GM12878 (cell line): ENCODE measurements around the gene RPL7A. TPM values are rescaled to one million over a fixed set of nuclear protein-coding genes. Genes with fewer than 3 reads are reported as not detected.

ENCODE experiments used
- BCLAF1 ChIP-seq: fragments of 450-650 bp; IDR thresholded peaks from 2 replicates; pipeline ENCODE4 v1.6.1; 2017; ENCODE audit warnings: antibody characterized with exemption, mild to moderate bottlenecking, moderate library complexity
- CBFB ChIP-seq: IDR thresholded peaks from 2 replicates; pipeline ENCODE4 v1.6.1; 2016; ENCODE audit warnings: antibody characterized with exemption, low read depth
- CEBPB ChIP-seq, 2 experiments: fragments of 150-350 bp in 1 of 2; IDR thresholded peaks; 2 replicates each; pipeline ENCODE4 v1.6.1; 2012 to 2014; ENCODE audit warnings: low read depth in 2 of 2, low read length in 2 of 2, borderline replicate concordance in 1 of 2, inconsistent platforms in 1 of 2
- CHD1 ChIP-seq: IDR thresholded peaks from 2 replicates; pipeline ENCODE4 v1.6.1; 2012; ENCODE audit warnings: low read depth, low read length, improper control_type of control experiment
- CREB1 ChIP-seq: IDR thresholded peaks from 2 replicates; pipeline ENCODE4 v1.6.1; 2012; ENCODE audit warnings: low read depth, mild to moderate bottlenecking, inconsistent platforms
- CREM ChIP-seq: IDR thresholded peaks from 2 replicates; pipeline ENCODE4 v1.6.1; 2014; ENCODE audit warnings: antibody characterized with exemption, low read depth
- DPF2 ChIP-seq: fragments of 450-650 bp; IDR thresholded peaks from 2 replicates; pipeline ENCODE4 v1.6.1; 2017; ENCODE audit warnings: mild to moderate bottlenecking
- IRF4 ChIP-seq: IDR thresholded peaks from 2 replicates; pipeline ENCODE4 v1.6.1; 2011; ENCODE audit warnings: low read depth, low read length
- KAT2A ChIP-seq: conservative IDR thresholded peaks from 2 replicates; pipeline ENCODE4 v1.6.1; 2011; ENCODE audit warnings: low read depth, low read length; ENCODE audit not compliant: control insufficient read depth
- KLF5 ChIP-seq: fragments of 450-650 bp; IDR thresholded peaks from 2 replicates; pipeline ENCODE4 v1.6.1; 2014; ENCODE audit warnings: mild to moderate bottlenecking; ENCODE audit not compliant: partially characterized antibody
- MTA2 ChIP-seq: fragments of 450-650 bp; IDR thresholded peaks from 2 replicates; pipeline ENCODE4 v1.6.1; 2016; ENCODE audit warnings: low read depth, mild to moderate bottlenecking, moderate library complexity
- POLR2AphosphoS5 ChIP-seq: IDR thresholded peaks from 2 replicates; pipeline ENCODE4 v1.6.1; 2011; ENCODE audit warnings: mild to moderate bottlenecking, low read length, inconsistent platforms
- RAD21 ChIP-seq: IDR thresholded peaks from 2 replicates; pipeline ENCODE4 v1.6.1; 2011; ENCODE audit warnings: mild to moderate bottlenecking, low read depth, low read length, moderate library complexity; ENCODE audit not compliant: insufficient read depth
- RBBP5 ChIP-seq: fragments of 200-600 bp; sonication (generic); conservative IDR thresholded peaks from 2 replicates; pipeline ENCODE4 v1.6.1; 2016
- RFX5 ChIP-seq: IDR thresholded peaks from 2 replicates; pipeline ENCODE4 v1.6.1; 2011; ENCODE audit warnings: low read depth, low read length, improper control_type of control experiment
- STAT1 ChIP-seq: fragments of 450-650 bp; conservative IDR thresholded peaks from 2 replicates; pipeline ENCODE4 v1.6.1; 2014; ENCODE audit warnings: antibody characterized with exemption, mild to moderate bottlenecking
- TAF1 ChIP-seq: IDR thresholded peaks from 2 replicates; pipeline ENCODE4 v1.6.1; 2011; ENCODE audit warnings: mild to moderate bottlenecking, low read depth, low read length, borderline replicate concordance
- TCF12 ChIP-seq: IDR thresholded peaks from 2 replicates; pipeline ENCODE4 v1.6.1; 2011; ENCODE audit warnings: low read depth, mild to moderate bottlenecking, low read length
- polyA plus RNA-seq, 11 experiments: library from polyadenylated mRNA; depleted of rRNA in 4 of 11; unstranded in 6 of 11; stranded (reverse) in 5 of 11; fragments of >200 nt; fragmentation: Nextera tagmentation in 4 of 11; fragmentation: Illumina TruSeq in 1 of 11; extraction: Ambion mirVana in 4 of 11; extraction: Trizol in 1 of 11; gene quantifications; 1 replicate in 1 of 11; 2 replicates in 10 of 11; pipeline versions ENCODE4 v1.2.1 to v1.2.3, GENCODE V29; 2011 to 2016; ENCODE audit warnings: inconsistent platforms in 2 of 11, missing spikeins in 2 of 11, low read depth in 1 of 11
- total RNA-seq, 4 experiments: library from RNA; depleted of rRNA in 3 of 4; stranded (reverse); fragments of >200 nt in 3 of 4; fragmentation: Illumina TruSeq in 1 of 4; extraction: Trizol in 1 of 4; gene quantifications; 2 replicates each; pipeline versions ENCODE4 v1.2.1 to v1.2.3, GENCODE V29; 2013 to 2021
- TF ChIP-seq, protein P1 (sequence below): fragments of 450-650 bp; IDR thresholded peaks from 2 replicates; pipeline ENCODE4 v1.6.1; 2016; ENCODE audit warnings: mild to moderate bottlenecking, moderate library complexity, borderline replicate concordance
- TF ChIP-seq, protein P2 (sequence below): IDR thresholded peaks from 2 replicates; pipeline ENCODE4 v1.6.1; 2011; ENCODE audit warnings: borderline replicate concordance, low read depth, mild to moderate bottlenecking, moderate library complexity, low read length; ENCODE audit not compliant: insufficient read depth, poor library complexity, severe bottlenecking
- TF ChIP-seq, protein P3 (sequence below): fragments of 450-650 bp; IDR thresholded peaks from 2 replicates; pipeline ENCODE4 v1.6.1; 2016; ENCODE audit warnings: mild to moderate bottlenecking

Gene RPL7A
- total and polyA plus RNA-seq, 10 of the 15 experiments (the other 5 are each of a cell fraction or from before 2014, with no cell fraction given) = 917 to 5,193 (median 3,326) TPM

DNA sequence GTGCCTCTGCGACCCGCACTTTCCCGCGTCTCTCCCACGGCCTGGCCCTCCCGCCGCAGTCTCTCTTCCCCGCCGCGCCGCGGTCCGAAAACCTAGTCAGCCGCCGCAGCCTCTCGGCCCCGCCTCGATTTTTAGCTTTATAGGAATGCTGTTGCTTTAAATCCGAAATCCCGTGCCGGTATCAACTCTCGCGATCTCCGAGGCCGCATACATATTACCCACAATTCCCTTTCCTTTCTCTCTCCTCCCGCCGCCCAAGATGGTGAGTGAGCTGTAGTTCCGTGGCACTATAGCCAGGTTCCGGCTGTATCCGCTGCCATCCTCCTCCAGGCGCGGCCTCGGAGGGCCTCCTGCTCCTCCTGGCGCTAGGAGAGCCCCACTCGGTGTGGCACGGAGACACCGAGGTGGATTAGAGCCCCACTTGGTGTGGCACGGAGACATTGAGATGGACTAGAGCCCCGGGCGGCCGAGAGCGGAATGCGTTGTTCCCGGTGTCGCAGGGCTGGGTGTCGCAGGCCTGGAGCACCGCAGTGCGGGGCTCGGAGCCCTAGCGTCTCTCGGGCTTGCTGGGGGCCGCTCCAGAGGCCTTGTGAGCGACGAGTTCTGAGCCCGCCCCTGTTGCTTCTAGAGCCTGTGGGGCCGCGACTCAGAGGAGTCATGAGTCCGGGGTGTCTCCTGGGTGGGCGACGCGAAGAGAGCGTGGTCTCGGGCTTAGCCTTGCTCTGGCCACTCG, at the start of gene RPL7A, which contains the start of gene MED22 (continued):
- TF ChIP-seq, protein P1, sequence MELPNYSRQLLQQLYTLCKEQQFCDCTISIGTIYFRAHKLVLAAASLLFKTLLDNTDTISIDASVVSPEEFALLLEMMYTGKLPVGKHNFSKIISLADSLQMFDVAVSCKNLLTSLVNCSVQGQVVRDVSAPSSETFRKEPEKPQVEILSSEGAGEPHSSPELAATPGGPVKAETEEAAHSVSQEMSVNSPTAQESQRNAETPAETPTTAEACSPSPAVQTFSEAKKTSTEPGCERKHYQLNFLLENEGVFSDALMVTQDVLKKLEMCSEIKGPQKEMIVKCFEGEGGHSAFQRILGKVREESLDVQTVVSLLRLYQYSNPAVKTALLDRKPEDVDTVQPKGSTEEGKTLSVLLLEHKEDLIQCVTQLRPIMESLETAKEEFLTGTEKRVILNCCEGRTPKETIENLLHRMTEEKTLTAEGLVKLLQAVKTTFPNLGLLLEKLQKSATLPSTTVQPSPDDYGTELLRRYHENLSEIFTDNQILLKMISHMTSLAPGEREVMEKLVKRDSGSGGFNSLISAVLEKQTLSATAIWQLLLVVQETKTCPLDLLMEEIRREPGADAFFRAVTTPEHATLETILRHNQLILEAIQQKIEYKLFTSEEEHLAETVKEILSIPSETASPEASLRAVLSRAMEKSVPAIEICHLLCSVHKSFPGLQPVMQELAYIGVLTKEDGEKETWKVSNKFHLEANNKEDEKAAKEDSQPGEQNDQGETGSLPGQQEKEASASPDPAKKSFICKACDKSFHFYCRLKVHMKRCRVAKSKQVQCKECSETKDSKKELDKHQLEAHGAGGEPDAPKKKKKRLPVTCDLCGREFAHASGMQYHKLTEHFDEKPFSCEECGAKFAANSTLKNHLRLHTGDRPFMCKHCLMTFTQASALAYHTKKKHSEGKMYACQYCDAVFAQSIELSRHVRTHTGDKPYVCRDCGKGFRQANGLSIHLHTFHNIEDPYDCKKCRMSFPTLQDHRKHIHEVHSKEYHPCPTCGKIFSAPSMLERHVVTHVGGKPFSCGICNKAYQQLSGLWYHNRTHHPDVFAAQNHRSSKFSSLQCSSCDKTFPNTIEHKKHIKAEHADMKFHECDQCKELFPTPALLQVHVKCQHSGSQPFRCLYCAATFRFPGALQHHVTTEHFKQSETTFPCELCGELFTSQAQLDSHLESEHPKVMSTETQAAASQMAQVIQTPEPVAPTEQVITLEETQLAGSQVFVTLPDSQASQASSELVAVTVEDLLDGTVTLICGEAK = peak; percentile 72; the same call in 1 of the 2 replicates
- TF ChIP-seq CREM (peak; percentile 57; the same call in 1 of the 2 replicates), CBFB (peak; percentile 99; the same call in 1 of the 2 replicates), DPF2 (0 out of 2 replicates have a peak, but pooled peaks have one; percentile 50), MTA2 (no peak), RBBP5 (peak; percentile 99), RFX5 (no peak), TCF12 (peak; percentile 83; the same call in 1 of the 2 replicates), KAT2A (peak; percentile 58; the same call in 1 of the 2 replicates), TAF1 (peak; percentile 100), KLF5 (peak; percentile 93), CEBPB (IDR thresholded peaks at IDR 0.05; ENCODE audit: borderline replicate concordance in 1 of 2, low read depth in 2 of 2, low read length in 2 of 2) (no peak), RAD21 (no peak), IRF4 (peak; percentile 57; the same call in 1 of the 2 replicates), BCLAF1 (no peak), POLR2AphosphoS5 (peak; percentile 100), CREB1 (peak; percentile 61), STAT1 (peak; percentile 93; the same call in 1 of the 2 replicates), CHD1 (peak; percentile 90)
- TF ChIP-seq, protein P2, sequence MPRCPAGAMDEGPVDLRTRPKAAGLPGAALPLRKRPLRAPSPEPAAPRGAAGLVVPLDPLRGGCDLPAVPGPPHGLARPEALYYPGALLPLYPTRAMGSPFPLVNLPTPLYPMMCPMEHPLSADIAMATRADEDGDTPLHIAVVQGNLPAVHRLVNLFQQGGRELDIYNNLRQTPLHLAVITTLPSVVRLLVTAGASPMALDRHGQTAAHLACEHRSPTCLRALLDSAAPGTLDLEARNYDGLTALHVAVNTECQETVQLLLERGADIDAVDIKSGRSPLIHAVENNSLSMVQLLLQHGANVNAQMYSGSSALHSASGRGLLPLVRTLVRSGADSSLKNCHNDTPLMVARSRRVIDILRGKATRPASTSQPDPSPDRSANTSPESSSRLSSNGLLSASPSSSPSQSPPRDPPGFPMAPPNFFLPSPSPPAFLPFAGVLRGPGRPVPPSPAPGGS = peak; percentile 10
- TF ChIP-seq, protein P3, sequence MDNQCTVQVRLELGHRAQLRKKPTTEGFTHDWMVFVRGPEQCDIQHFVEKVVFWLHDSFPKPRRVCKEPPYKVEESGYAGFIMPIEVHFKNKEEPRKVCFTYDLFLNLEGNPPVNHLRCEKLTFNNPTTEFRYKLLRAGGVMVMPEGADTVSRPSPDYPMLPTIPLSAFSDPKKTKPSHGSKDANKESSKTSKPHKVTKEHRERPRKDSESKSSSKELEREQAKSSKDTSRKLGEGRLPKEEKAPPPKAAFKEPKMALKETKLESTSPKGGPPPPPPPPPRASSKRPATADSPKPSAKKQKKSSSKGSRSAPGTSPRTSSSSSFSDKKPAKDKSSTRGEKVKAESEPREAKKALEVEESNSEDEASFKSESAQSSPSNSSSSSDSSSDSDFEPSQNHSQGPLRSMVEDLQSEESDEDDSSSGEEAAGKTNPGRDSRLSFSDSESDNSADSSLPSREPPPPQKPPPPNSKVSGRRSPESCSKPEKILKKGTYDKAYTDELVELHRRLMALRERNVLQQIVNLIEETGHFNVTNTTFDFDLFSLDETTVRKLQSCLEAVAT = peak; percentile 89
